GM19438 (cell line): ENCODE results near the gene DOCK3.

ENCODE experiments used
- ATAC-seq: cut with Tn5 transposase; IDR thresholded peaks from one replicate; pipeline ENCODE4 v1.9.1; 2021; ENCODE audit warnings: low read depth; ENCODE audit not compliant: unreplicated experiment

The DOCK3 gene, protein sequence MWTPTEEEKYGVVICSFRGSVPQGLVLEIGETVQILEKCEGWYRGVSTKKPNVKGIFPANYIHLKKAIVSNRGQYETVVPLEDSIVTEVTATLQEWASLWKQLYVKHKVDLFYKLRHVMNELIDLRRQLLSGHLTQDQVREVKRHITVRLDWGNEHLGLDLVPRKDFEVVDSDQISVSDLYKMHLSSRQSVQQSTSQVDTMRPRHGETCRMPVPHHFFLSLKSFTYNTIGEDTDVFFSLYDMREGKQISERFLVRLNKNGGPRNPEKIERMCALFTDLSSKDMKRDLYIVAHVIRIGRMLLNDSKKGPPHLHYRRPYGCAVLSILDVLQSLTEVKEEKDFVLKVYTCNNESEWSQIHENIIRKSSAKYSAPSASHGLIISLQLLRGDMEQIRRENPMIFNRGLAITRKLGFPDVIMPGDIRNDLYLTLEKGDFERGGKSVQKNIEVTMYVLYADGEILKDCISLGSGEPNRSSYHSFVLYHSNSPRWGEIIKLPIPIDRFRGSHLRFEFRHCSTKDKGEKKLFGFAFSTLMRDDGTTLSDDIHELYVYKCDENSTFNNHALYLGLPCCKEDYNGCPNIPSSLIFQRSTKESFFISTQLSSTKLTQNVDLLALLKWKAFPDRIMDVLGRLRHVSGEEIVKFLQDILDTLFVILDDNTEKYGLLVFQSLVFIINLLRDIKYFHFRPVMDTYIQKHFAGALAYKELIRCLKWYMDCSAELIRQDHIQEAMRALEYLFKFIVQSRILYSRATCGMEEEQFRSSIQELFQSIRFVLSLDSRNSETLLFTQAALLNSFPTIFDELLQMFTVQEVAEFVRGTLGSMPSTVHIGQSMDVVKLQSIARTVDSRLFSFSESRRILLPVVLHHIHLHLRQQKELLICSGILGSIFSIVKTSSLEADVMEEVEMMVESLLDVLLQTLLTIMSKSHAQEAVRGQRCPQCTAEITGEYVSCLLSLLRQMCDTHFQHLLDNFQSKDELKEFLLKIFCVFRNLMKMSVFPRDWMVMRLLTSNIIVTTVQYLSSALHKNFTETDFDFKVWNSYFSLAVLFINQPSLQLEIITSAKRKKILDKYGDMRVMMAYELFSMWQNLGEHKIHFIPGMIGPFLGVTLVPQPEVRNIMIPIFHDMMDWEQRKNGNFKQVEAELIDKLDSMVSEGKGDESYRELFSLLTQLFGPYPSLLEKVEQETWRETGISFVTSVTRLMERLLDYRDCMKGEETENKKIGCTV (N-terminal part only)

DNA sequence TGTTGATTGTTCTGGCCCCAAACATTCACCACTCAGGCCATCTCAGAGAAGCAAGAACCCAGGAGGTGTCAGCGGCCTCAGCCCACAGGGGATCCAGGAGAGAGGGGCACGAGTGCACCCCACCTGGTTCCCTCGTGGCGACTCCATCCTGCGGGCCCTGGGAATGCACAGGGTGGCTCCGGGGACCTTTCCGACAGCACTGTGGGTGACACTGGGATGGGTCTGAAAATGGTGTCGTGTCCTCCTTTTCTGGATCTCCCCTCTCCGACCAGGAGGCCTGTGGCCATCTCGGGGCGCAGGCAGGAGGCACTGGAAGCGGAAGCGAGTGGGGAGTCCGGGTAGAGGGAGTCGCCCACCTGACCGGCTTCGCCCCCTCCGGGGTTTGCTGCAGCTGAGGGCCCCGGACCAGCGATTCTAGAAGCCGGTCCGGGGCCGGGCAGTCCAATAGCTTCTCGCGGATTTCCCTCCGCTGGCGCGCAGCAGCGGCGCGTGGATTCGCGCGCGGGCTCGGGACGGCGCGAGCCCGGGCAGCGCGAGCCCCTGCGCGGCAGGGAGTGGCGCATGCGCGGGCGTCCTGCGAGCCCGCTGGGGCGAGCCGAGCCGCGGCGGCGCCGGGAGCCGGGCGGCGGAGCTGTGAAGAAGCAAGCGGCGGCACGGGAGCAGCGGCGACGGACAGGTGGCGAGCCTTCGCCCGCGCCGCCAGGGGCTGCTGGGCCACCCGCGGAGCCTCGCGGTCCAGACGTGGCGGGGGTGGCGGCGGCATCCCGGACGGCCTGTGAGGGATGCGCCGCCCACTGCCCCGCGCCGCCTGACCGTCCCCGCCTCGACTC is at the start of gene DOCK3:
DOCK3 (plus strand) TSS at position 579 of the 830 bp plus-strand sequence. CDS start 337 bp downstream, outside the sequence.
- ATAC-seq, result no peak

GRCh38 chr3:50625231-50626182 is 49.2 kb upstream of the DOCK3 start:
- ATAC-seq, result no peak

GRCh38 chr3:50626401-50626800 is 48.3 kb upstream of the DOCK3 start:
- ATAC-seq, result no peak

- ATAC-seq, result no peak
These were observed 47.2 kb upstream of the DOCK3 start for GRCh38 chr3:50627407-50628051.

- no peak for ATAC-seq
These were observed 46.1 kb upstream of the DOCK3 start for GRCh38 chr3:50628601-50629000.

GRCh38 chr3:50630394-50630793 is 44.3 kb upstream of the DOCK3 start:
- no peak for ATAC-seq

DNA sequence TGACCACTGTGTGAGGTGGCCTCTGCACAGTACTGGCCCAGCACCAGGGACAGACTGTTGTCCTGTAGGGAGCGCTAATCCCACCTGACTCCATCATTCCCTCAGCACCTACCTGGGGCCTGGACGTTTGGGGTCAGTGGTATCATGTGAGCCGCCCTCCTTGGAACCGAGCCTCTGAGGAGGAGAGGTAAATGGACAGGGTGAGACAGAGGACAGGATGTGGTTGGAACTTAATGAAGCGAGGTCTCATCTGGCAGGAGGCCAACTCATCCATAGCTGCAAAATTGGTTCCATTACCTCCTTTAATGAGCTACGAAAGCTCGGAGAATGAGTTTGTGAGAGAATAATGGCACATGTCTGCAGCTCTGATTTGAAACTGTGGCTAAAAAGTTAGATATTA is 43.9 kb upstream of the DOCK3 start:
- ATAC-seq, result no peak

DNA sequence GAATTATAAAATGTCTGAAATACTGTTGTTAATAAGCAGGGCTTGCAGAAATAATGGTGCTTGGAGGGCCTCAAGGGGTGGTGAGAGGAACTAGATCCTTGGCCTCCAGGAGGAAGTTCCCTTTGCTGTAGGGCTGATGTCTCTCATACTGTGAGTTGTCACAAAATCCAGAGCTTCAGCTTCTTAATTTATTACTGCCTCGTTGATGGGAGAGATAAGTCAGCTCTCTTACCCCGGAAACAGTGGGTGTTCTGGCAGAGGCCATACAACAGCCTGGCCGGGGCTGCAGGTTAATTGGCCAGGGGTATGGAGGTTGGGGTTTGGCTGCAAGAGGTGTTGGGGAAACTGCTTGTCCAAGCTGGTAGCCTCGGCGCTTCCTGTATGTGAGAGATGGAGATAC is 42.3 kb upstream of the DOCK3 start:
- no peak for ATAC-seq

- no peak for ATAC-seq
These were observed 41.4 kb upstream of the DOCK3 start for GRCh38 chr3:50633230-50633790.

- ATAC-seq, result no peak
These were observed 39.7 kb upstream of the DOCK3 start for GRCh38 chr3:50635066-50635465.

DNA sequence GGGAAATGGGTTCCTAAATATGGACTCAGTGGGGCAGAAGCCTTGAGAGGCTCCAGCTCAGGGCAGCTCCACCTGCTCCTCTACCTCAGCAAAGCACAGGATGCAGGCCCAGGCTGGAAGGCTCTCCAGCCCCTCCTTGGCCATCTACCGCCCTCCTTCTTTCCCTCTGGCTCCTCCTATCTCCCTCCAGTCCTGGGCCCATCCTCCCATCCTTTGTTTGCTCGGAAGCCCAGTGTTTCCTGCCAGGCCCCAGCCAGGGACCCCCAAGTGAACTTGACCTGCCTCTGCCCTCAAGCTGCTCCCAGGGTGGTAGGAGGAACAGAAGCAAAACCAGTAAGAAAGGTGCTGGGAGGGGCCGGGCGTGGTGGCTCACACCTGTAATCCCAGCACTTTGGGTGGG is 37.7 kb upstream of the DOCK3 start:
- no peak for ATAC-seq

- ATAC-seq, result no peak
These were observed 36.8 kb upstream of the DOCK3 start for GRCh38 chr3:50637945-50638344.

DNA sequence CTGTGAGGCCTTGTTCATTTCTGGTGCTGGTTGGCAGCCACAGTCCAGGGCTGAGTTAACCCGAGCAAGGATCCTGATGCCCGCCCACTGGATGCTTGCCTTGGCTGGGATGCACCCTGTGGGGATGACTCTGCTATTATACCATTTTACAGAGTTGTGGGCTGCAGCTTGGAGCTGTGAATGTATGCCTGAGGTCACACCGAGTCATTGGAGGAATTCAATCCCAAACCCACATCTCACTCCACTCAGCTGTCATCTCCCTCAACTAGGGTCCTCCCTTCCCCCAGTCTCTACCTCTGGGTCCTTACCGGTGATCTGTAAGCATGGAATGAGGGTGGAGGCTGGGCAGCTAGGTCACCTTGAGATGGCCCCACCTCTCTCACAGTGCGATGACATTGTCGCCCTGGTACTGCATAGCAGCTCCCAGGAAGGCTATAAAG is 35.7 kb upstream of the DOCK3 start:
- no peak for ATAC-seq

DNA sequence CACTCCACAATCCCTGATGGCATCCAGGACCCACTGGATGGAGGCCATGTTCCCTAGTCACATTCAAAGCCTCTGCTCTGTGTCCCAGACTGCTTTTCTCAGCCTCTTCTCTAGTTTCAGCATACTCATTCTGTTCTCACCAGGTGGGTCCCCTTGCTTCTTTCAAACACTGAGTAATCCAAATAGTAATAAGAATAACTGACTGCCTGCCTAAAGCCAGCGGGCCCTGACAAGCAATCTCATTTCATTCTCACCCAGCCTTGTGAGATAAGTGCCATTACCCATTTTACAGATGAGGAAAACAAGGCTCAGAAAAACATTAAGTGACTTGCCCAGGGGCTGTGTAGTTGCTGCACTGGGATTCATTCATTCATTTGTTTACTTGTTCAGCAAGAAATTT is 32.3 kb upstream of the DOCK3 start:
- ATAC-seq, result no peak

- ATAC-seq, result no peak
These were observed 30.2 kb upstream of the DOCK3 start for GRCh38 chr3:50644561-50644960.

DNA sequence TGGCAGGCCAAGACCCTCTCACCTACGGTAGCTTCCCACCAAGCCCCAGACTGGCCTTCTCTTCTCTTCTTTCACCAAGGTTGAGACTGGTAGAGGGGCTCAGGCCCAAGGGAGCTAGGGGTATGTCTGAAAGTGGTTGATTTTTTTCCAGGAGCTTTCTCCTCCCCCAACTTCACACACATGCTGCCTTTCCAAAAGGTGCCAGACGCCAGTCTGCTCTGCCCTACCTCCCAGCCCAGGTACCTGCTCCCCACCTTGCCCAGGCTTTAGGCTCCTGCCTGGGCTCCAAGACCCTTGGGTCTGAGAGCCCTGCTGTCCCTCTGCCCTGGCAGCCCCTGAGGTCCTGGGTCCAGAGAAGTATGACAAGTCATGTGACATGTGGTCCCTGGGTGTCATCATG is 29.3 kb upstream of the DOCK3 start:
- no peak for ATAC-seq

DNA sequence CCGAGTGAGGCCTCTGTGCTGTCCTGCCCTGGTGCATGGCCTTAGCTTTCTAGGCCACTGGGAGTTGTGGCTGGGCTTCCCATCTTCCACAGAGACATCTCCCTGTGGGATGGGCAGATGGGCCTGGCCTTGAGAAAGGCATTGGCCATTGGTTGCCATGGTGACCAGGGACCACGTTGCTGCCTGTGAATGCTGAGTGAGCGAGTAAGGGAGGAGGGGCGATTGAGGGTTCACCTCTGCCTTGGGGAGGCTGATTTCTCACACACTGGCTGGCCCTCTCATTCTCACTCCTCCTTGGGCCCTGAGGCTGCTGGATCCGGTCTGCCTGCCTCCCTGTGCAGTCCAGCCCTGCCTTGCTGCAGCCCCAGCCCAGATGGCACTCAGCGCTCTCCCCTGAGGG is 26.4 kb upstream of the DOCK3 start:
- ATAC-seq, result no peak

GRCh38 chr3:50648944-50649343 is 25.8 kb upstream of the DOCK3 start:
- no peak for ATAC-seq
